GM19239 (cell line): ENCODE measurements around the gene TPST2.
A peak's percentile ranks its signal among the peaks of the same experiment; 100 is the strongest.

Experiments used
- DNase-seq: peaks from one replicate; pipeline ENCODE4 v3.0.0; 2011; ENCODE audit warnings: low spot score; ENCODE audit not compliant: insufficient read length
- FAIRE-seq: peaks from 2 replicates; lab custom pipeline; 2011; peaks lifted over from hg19 to GRCh38; lab: Jason Lieb, UNC

TPST2 gene

GRCh38 chr22:26581633-26582168 is 8.2 kb downstream of the TPST2 start:
- FAIRE-seq (no peak), DNase-seq (no peak)

- FAIRE-seq: no peak
- no peak for DNase-seq
Observed at GRCh38 chr22:26581026-26581425, 8.9 kb downstream of the TPST2 start.

- DNase-seq (no peak), FAIRE-seq (peak; percentile 73)
Observed at GRCh38 chr22:26580240-26580962, 9.5 kb downstream of the TPST2 start.

- FAIRE-seq: peak; percentile 93
- peak; percentile 60 for DNase-seq
Observed at GRCh38 chr22:26579331-26579886, 10.5 kb downstream of the TPST2 start.

- DNase-seq: no peak
- FAIRE-seq: no peak
Observed at GRCh38 chr22:26577081-26577480, 12.9 kb downstream of the TPST2 start.

GRCh38 chr22:26576026-26576680 is 13.8 kb downstream of the TPST2 start:
- DNase-seq (no peak), FAIRE-seq (no peak)

- DNase-seq (no peak), FAIRE-seq (no peak)
Observed at GRCh38 chr22:26574001-26574723, 15.8 kb downstream of the TPST2 start.

GRCh38 chr22:26573026-26573662 is 16.8 kb downstream of the TPST2 start:
- no peak for DNase-seq
- no peak for FAIRE-seq

- FAIRE-seq (no peak), DNase-seq (no peak)
Observed at GRCh38 chr22:26570864-26571525, 18.9 kb downstream of the TPST2 start.

GRCh38 chr22:26570115-26570514 is 19.8 kb downstream of the TPST2 start:
- DNase-seq: no peak
- no peak for FAIRE-seq

- FAIRE-seq (no peak), DNase-seq (no peak)
Observed at GRCh38 chr22:26568207-26568706, 21.7 kb downstream of the TPST2 start.

- DNase-seq: no peak
Observed at GRCh38 chr22:26567610-26568009, 22.3 kb downstream of the TPST2 start.

GRCh38 chr22:26566994-26567393 is 22.9 kb downstream of the TPST2 start:
- DNase-seq (no peak), FAIRE-seq (no peak)

More at GRCh38 chr22:26567610-26568009, 22.3 kb downstream of the TPST2 start:
- no peak for FAIRE-seq

GRCh38 chr22:26565889-26566288 is 24.0 kb downstream of the TPST2 start:
- FAIRE-seq: no peak
- no peak for DNase-seq

GRCh38 chr22:26565181-26565580 is 24.8 kb downstream of the TPST2 start:
- no peak for FAIRE-seq

GRCh38 chr22:26564672-26565071 is 25.3 kb downstream of the TPST2 start:
- no peak for DNase-seq
- FAIRE-seq: no peak

More at GRCh38 chr22:26565181-26565580, 24.8 kb downstream of the TPST2 start:
- DNase-seq: no peak

GRCh38 chr22:26564181-26564580 is 25.8 kb downstream of the TPST2 start:
- FAIRE-seq (no peak), DNase-seq (no peak)

- no peak for FAIRE-seq
- no peak for DNase-seq
Observed at GRCh38 chr22:26563022-26563421, 26.9 kb downstream of the TPST2 start.

GRCh38 chr22:26561756-26562417 is 28.0 kb downstream of the TPST2 start:
- FAIRE-seq (no peak), DNase-seq (no peak)
